ENCODE data around the gene PCGF3.

The PCGF3 gene

GRCh38 chr4:740011-740410 is 34.4 kb downstream of the PCGF3 start:
- no peak overlapping the region for H3K27ac ChIP-seq (ENCODE audit: low read depth, low read length)
- H3K4me1 ChIP-seq (ENCODE audit: control insufficient read depth, low read depth, low read length), result no peaks in the 10 kb centered on the region
- no peak overlapping the region for H3K9ac ChIP-seq (ENCODE audit: low read length)
- no peak overlapping the region for H4K5ac ChIP-seq (ENCODE audit: low read length)
- H3K36me3 ChIP-seq (ENCODE audit: control insufficient read depth, insufficient read depth, low read length), result peaks cover 12% of the 10 kb centered on the region
- H3K79me2 ChIP-seq (ENCODE audit: control insufficient read depth, insufficient read depth, low read length), result no peaks in the 10 kb centered on the region
- H2BK5ac ChIP-seq (ENCODE audit: low read length), result no peak overlapping the region
- DNase-seq, result no peak
- no peak overlapping the region for H3K56ac ChIP-seq (ENCODE audit: low read length)
- no peak overlapping the region for H3K4ac ChIP-seq (ENCODE audit: low read depth, low read length)
- H2AK5ac ChIP-seq (ENCODE audit: low read length), result no peak overlapping the region
- no CpG with 5 or more reads among the region's 12 CpGs for WGBS (ENCODE audit: extremely low coverage, insufficient coverage, low lambda C conversion rate)
- no peaks in the 10 kb centered on the region for H3K27me3 ChIP-seq (ENCODE audit: insufficient read depth, low read length, poor library complexity)
- no peak overlapping the region for H4K8ac ChIP-seq (ENCODE audit: low read depth, low read length)
- no peak overlapping the region for H3K23ac ChIP-seq (ENCODE audit: low read length)
- H2BK15ac ChIP-seq (replicated peaks; ENCODE audit: low read depth), result no peak overlapping the region
- no peak overlapping the region for H3K18ac ChIP-seq (ENCODE audit: low read length)
- H3K4me3 ChIP-seq (ENCODE audit: low read length), result no peak overlapping the region
- no peak overlapping the region for H2BK120ac ChIP-seq (ENCODE audit: low read depth, low read length)
- no peaks in the 10 kb centered on the region for H3K79me1 ChIP-seq (ENCODE audit: low read length)
- no peak overlapping the region for H3K4me2 ChIP-seq (ENCODE audit: low read length)

GRCh38 chr4:740656-741282 is 35.1 kb downstream of the PCGF3 start:
- no peak overlapping the region for H3K56ac ChIP-seq (ENCODE audit: low read length)
- H3K9ac ChIP-seq (ENCODE audit: low read length), result no peak overlapping the region
- peaks cover 9% of the 10 kb centered on the region for H3K36me3 ChIP-seq (ENCODE audit: control insufficient read depth, insufficient read depth, low read length)
- H3K27ac ChIP-seq (ENCODE audit: low read depth, low read length), result no peak overlapping the region
- H2BK15ac ChIP-seq (replicated peaks; ENCODE audit: low read depth), result no peak overlapping the region
- 100% methylated on average over 2 of the region's 19 CpGs for WGBS (ENCODE audit: extremely low coverage, insufficient coverage, low lambda C conversion rate)
- no peak overlapping the region for H3K23ac ChIP-seq (ENCODE audit: low read length)
- no peak overlapping the region for H4K8ac ChIP-seq (ENCODE audit: low read depth, low read length)
- no peak overlapping the region for H2BK120ac ChIP-seq (ENCODE audit: low read depth, low read length)
- H2BK5ac ChIP-seq (ENCODE audit: low read length), result no peak overlapping the region
- H3K4ac ChIP-seq (ENCODE audit: low read depth, low read length), result no peak overlapping the region
- H3K79me2 ChIP-seq (ENCODE audit: control insufficient read depth, insufficient read depth, low read length), result no peaks in the 10 kb centered on the region
- no peak overlapping the region for H2AK5ac ChIP-seq (ENCODE audit: low read length)
- no peak overlapping the region for H3K4me2 ChIP-seq (ENCODE audit: low read length)
- H3K27me3 ChIP-seq (ENCODE audit: insufficient read depth, low read length, poor library complexity), result no peaks in the 10 kb centered on the region
- no peak for DNase-seq
- H4K5ac ChIP-seq (ENCODE audit: low read length), result no peak overlapping the region
- no peak overlapping the region for H3K4me3 ChIP-seq (ENCODE audit: low read length)
- H3K4me1 ChIP-seq (ENCODE audit: control insufficient read depth, low read depth, low read length), result no peaks in the 10 kb centered on the region
- H3K18ac ChIP-seq (ENCODE audit: low read length), result no peak overlapping the region
- no peaks in the 10 kb centered on the region for H3K79me1 ChIP-seq (ENCODE audit: low read length)

GRCh38 chr4:742096-742741 is 36.6 kb downstream of the PCGF3 start:
- no peak overlapping the region for H3K56ac ChIP-seq (ENCODE audit: low read length)
- WGBS (ENCODE audit: extremely low coverage, insufficient coverage, low lambda C conversion rate), result no CpG with 5 or more reads among the region's 21 CpGs
- no peak overlapping the region for H2BK120ac ChIP-seq (ENCODE audit: low read depth, low read length)
- no peak overlapping the region for H2AK5ac ChIP-seq (ENCODE audit: low read length)
- H3K9ac ChIP-seq (ENCODE audit: low read length), result no peak overlapping the region
- no peak overlapping the region for H2BK5ac ChIP-seq (ENCODE audit: low read length)
- no peaks in the 10 kb centered on the region for H3K79me1 ChIP-seq (ENCODE audit: low read length)
- no peak overlapping the region for H3K4ac ChIP-seq (ENCODE audit: low read depth, low read length)
- no peak overlapping the region for H4K8ac ChIP-seq (ENCODE audit: low read depth, low read length)
- H3K4me2 ChIP-seq (ENCODE audit: low read length), result no peak overlapping the region
- no peak for DNase-seq
- no peaks in the 10 kb centered on the region for H3K4me1 ChIP-seq (ENCODE audit: control insufficient read depth, low read depth, low read length)
- H3K27ac ChIP-seq (ENCODE audit: low read depth, low read length), result no peak overlapping the region
- no peaks in the 10 kb centered on the region for H3K27me3 ChIP-seq (ENCODE audit: insufficient read depth, low read length, poor library complexity)
- H2BK15ac ChIP-seq (replicated peaks; ENCODE audit: low read depth), result no peak overlapping the region
- no peak overlapping the region for H3K4me3 ChIP-seq (ENCODE audit: low read length)
- H3K79me2 ChIP-seq (ENCODE audit: control insufficient read depth, insufficient read depth, low read length), result no peaks in the 10 kb centered on the region
- H3K36me3 ChIP-seq (ENCODE audit: control insufficient read depth, insufficient read depth, low read length), result peaks cover 9% of the 10 kb centered on the region
- no peak overlapping the region for H4K5ac ChIP-seq (ENCODE audit: low read length)
- H3K18ac ChIP-seq (ENCODE audit: low read length), result no peak overlapping the region
- H3K23ac ChIP-seq (ENCODE audit: low read length), result no peak overlapping the region

GRCh38 chr4:742742-743311 is 37.2 kb downstream of the PCGF3 start:
- Histone ChIP-seq H3K36me3 (ENCODE audit: control insufficient read depth, insufficient read depth, low read length) (peaks cover 9% of the 10 kb centered on the region), H3K27me3 (ENCODE audit: insufficient read depth, low read length, poor library complexity) (no peaks in the 10 kb centered on the region), H3K4ac (ENCODE audit: low read depth, low read length) (no peak overlapping the region), H3K27ac (ENCODE audit: low read depth, low read length) (no peak overlapping the region), H2BK5ac (ENCODE audit: low read length) (no peak overlapping the region), H3K79me1 (ENCODE audit: low read length) (no peaks in the 10 kb centered on the region), H3K56ac (ENCODE audit: low read length) (no peak overlapping the region), H3K18ac (ENCODE audit: low read length) (no peak overlapping the region), H4K5ac (ENCODE audit: low read length) (no peak overlapping the region), H3K4me1 (ENCODE audit: control insufficient read depth, low read depth, low read length) (no peaks in the 10 kb centered on the region), H3K9ac (ENCODE audit: low read length) (no peak overlapping the region), H3K4me3 (ENCODE audit: low read length) (no peak overlapping the region), H2AK5ac (ENCODE audit: low read length) (no peak overlapping the region), H2BK120ac (ENCODE audit: low read depth, low read length) (no peak overlapping the region), H3K79me2 (ENCODE audit: control insufficient read depth, insufficient read depth, low read length) (no peaks in the 10 kb centered on the region), H3K4me2 (ENCODE audit: low read length) (no peak overlapping the region), H4K8ac (ENCODE audit: low read depth, low read length) (no peak overlapping the region), H2BK15ac (replicated peaks; ENCODE audit: low read depth) (no peak overlapping the region), H3K23ac (ENCODE audit: low read length) (no peak overlapping the region)
- no CpG with 5 or more reads among the region's 26 CpGs for WGBS (ENCODE audit: extremely low coverage, insufficient coverage, low lambda C conversion rate)
- DNase-seq, result peak; percentile 65

GRCh38 chr4:743463-744211 is 38.0 kb downstream of the PCGF3 start:
- H3K18ac ChIP-seq (ENCODE audit: low read length), result no peak overlapping the region
- no peak overlapping the region for H2BK5ac ChIP-seq (ENCODE audit: low read length)
- H3K23ac ChIP-seq (ENCODE audit: low read length), result no peak overlapping the region
- no peak overlapping the region for H2BK120ac ChIP-seq (ENCODE audit: low read depth, low read length)
- no peak overlapping the region for H3K9ac ChIP-seq (ENCODE audit: low read length)
- no peaks in the 10 kb centered on the region for H3K4me1 ChIP-seq (ENCODE audit: control insufficient read depth, low read depth, low read length)
- H3K4me2 ChIP-seq (ENCODE audit: low read length), result no peak overlapping the region
- H3K27me3 ChIP-seq (ENCODE audit: insufficient read depth, low read length, poor library complexity), result no peaks in the 10 kb centered on the region
- H3K27ac ChIP-seq (ENCODE audit: low read depth, low read length), result no peak overlapping the region
- H2AK5ac ChIP-seq (ENCODE audit: low read length), result no peak overlapping the region
- H2BK15ac ChIP-seq (replicated peaks; ENCODE audit: low read depth), result no peak overlapping the region
- no peak for DNase-seq
- H3K56ac ChIP-seq (ENCODE audit: low read length), result no peak overlapping the region
- no CpG with 5 or more reads among the region's 22 CpGs for WGBS (ENCODE audit: extremely low coverage, insufficient coverage, low lambda C conversion rate)
- H3K36me3 ChIP-seq (ENCODE audit: control insufficient read depth, insufficient read depth, low read length), result peaks cover 9% of the 10 kb centered on the region
- H4K5ac ChIP-seq (ENCODE audit: low read length), result no peak overlapping the region
- H3K4me3 ChIP-seq (ENCODE audit: low read length), result no peak overlapping the region
- no peak overlapping the region for H3K4ac ChIP-seq (ENCODE audit: low read depth, low read length)
- H3K79me2 ChIP-seq (ENCODE audit: control insufficient read depth, insufficient read depth, low read length), result no peaks in the 10 kb centered on the region
- no peaks in the 10 kb centered on the region for H3K79me1 ChIP-seq (ENCODE audit: low read length)
- H4K8ac ChIP-seq (ENCODE audit: low read depth, low read length), result no peak overlapping the region
